HG02623 (cell line): ENCODE measurements around the gene KPNA6.

Experiments used
- ATAC-seq: cut with Tn5 transposase; IDR thresholded peaks from one replicate; pipeline ENCODE4 v1.9.1; 2021; ENCODE audit warnings: moderate library complexity; ENCODE audit not compliant: unreplicated experiment

KPNA6 gene

DNA sequence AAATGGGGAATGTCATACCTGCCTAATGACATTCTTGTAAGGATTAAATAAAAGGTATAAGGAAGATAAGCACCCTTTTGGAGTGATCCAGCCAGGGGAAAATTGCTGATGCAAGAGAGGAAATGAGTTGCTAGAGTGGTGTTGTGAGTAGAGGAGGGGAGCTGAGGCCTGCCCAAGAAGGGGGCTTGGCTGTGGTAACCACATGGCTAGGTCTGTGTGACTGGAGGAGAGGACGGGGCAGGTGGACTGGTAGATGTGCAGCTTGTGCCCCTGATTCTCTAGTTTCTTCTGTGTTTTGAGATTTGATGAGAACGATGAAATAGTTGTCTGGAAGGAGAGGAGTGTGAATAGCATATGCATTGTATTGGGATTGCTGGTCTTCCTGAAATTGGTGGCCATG is 78.2 kb downstream of the KPNA6 start:
- no peak for ATAC-seq

DNA sequence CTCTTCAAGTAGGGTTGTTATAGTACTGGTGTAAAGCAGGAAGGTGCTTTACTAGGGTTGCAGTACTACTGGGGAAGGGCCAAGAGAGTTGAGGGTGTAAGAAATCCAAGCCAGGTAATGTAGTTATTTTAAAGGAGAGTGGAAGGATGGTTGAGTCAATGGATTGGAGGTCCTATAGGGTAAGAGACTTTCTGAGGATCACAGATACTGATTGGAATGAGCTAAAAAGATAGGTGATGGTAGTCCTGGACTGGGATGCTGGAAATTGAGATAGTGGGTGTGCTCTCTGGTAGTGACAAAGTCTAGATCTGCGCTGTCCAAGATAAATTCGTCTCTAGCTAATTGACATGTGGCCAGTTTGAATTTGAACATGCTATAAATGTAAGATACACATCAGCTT is 78.6 kb downstream of the KPNA6 start:
- no peak for ATAC-seq

DNA sequence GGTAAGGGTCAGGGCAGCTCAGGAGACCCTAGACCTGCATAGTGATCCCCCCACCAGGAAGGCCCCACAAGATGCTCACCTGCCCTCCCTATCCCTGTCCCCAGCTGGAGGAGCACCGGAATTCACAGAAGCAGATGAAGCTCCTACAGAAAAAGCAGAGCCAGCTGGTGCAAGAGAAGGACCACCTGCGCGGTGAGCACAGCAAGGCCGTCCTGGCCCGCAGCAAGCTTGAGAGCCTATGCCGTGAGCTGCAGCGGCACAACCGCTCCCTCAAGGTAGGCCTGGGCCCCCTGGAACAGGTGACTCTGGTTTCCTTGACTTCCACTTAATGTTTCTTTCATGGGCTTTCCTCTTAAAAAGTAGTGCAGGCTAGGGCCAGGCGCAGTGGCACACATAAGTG is 80.0 kb downstream of the KPNA6 start:
- no peak for ATAC-seq

DNA sequence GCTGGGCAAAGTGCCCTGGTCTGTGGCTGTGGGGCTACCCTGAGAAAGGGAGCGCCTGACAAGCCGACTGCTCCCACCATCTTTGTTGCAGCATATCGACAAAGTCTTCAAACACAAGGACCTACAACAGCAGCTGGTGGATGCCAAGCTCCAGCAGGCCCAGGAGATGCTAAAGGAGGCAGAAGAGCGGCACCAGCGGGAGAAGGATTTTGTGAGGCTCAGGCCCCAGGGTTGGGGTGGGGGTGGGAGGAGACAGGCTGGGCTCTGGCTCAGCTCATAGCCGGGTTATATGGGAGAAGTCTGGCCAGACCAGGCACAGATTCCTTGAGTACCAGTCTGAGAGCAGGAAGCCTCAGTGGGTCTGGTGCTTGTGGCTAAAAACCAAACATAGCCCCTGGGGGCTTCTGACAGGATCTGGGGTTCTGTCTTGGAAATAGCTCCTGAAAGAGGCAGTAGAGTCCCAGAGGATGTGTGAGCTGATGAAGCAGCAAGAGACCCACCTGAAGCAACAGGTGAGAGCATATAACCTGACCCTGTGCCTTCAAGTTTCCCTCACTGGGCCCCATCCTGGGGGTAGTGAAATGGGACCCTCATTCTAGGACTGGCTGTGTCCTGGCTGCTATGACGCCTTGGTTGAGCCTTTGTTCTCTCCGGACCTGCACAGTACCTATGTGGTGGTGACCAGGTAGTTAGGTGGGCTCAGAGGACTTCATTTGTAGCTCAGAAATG is 84.5 kb downstream of the KPNA6 start:
- no peak for ATAC-seq

DNA sequence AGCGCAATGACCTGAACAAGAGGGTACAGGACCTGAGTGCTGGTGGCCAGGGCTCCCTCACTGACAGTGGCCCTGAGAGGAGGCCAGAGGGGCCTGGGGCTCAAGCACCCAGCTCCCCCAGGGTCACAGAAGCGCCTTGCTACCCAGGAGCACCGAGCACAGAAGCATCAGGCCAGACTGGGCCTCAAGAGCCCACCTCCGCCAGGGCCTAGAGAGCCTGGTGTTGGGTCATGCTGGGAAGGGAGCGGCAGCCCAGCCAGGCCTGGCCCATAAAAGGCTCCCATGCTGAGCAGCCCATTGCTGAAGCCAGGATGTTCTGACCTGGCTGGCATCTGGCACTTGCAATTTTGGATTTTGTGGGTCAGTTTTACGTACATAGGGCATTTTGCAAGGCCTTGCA is 87.1 kb downstream of the KPNA6 start:
- no peak for ATAC-seq

DNA sequence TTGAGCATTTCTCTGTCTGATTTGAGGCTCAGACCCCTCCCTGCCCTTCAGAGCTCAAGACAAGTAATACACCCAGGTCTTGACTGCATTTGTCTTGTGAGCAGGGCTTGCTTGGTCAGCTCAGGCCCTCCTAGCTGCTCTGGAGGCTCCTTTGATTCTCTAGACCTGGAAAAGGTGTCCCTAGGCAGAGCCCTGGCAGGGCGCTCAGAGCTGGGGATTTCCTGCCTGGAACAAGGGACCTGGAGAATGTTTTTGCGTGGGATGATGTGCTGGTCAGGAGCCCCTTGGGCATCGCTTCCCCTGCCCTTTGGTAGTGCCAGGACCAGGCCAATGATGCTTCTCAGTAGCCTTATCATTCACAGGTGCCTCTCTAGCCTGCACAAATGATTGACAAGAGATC is 87.7 kb downstream of the KPNA6 start:
- no peak for ATAC-seq

DNA sequence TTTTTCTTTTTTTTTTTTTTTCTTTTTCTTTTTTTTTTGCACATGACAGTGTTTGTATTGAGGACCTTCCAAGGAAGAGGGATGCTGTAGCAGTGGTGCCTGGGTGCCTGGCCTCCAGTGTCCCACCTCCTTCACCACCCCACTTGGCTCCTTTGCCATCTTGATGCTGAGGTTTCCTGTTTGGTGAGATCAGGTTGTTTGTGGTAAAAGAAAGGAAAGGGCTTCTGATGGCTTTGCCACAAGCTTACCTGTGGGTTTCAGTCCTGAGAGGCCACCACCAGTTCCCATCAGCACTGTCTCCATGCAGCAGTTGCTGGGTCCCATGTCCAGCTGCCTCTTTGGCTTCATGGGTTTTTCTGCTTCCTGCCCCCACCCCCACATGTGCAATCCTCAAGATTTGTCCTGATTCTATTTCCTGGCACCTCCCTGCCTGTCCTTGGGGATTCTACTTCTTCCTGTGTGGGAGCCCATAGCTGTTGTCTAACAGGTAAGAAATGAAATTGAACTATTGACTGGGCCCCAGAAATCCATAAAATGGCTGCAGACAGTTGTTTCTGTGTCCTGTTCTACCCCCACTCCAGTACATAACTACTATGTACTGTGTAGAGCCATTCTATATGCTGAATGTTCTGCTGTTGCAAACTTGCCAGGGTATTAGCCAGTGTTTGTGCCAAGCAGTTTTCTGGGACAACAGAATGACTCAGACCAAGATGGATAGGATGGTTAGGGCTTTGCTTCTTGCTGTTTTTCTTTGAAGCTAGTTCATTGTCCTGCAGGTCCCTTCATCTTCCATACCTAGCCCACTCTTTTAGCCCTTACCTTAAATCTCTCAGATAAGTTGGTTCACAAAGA is 88.3 kb downstream of the KPNA6 start:
- ATAC-seq = no peak

DNA sequence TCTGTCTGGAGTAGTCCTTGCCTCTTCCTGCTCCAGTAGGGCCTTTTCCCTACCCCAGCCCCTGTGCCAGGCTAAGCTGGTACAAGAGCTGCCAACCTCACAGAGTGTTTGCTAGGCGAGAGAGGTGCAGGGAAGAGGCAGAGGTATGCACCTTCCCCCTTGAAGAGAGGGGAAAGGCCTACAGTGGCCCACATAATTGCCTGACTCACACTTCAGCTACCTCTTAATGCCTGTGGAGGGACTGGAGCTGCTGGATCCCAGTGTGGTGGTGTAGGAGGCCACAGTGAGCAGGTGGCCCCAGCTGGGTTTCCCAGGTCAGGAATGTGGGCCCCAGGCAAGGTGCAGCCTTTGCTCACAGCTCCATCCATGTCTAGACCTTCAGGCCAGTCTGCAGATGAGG is 89.2 kb downstream of the KPNA6 start:
- no peak for ATAC-seq

DNA sequence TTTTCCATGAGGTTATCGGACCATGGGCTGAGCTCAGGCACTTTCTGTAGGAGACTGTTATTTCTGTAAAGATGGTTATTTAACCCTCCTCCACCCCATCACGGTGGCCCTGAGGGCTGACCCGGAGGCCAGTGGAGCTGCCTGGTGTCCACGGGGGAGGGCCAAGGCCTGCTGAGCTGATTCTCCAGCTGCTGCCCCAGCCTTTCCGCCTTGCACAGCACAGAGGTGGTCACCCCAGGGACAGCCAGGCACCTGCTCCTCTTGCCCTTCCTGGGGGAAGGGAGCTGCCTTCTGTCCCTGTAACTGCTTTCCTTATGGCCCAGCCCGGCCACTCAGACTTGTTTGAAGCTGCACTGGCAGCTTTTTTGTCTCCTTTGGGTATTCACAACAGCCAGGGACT is 90.0 kb downstream of the KPNA6 start:
- ATAC-seq = no peak

DNA sequence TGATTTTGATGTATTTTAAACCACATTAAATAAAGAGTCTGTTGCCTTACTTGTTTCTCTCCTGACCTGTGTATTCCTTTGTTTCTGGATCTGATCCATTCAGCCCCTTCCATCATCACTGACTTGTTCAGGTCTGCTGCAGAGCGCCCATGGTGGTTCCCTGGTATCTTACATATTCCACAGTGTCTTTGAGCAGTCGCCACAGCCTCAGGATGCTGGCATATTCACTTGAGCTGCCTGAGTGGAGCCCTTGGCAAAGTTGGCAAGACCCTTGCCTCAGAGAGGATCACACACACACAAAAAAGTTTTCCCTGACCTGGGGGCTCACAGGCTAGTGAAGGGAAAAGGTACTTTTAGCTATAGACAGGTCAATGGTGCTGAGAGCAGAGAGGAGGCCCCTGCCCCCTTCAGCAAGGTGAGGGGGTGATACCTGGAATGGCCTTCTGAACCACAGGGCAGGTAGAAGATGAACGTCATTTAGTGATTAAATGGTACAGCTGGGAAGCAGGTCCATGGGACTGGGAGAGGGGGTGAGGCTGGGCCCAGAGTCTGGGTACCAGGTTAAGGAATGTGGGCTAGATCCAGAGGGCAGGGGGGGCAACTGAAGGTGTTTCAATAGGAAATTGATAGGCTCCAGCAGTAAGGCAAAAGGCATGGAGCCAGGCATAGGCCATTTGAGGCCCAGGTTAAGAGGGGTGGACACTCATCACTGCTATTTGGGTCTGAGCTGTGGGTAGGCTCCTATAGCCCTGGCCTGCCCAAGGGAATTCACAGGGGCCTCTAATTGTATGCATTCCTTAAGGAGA is 90.6 kb downstream of the KPNA6 start:
- no peak for ATAC-seq

DNA sequence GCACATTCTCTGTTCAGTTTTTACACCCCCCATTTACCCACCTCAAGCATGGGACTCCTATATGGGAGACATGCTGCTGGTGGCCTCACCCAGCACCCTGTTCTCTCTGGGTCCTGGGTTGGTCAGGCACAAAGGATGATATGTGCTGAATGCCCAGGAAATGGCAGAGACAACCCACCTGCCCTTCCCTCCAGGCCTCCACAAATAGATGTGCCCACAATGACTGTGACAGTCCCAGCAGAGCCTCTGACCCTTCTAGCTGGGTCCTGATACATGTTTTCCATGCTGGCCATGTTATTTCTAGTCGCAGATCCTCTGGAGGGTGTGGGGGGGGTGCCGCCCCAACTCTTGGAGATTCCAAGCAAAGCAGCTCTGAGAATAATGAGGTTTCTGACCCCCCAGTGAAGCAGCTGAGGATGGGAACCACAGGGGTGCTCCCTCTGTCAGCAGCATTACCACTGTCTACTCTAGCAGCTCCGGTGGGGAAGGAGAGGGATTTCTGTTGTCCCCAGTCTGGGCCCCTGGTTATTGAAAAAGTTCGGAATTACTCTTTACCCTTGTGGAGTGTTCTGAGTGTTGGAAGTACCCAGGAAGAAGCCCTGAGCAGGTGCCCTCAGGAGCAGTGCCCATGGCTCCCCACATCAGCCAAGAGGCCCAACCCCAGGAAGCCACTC is 91.3 kb downstream of the KPNA6 start:
- ATAC-seq = no peak

DNA sequence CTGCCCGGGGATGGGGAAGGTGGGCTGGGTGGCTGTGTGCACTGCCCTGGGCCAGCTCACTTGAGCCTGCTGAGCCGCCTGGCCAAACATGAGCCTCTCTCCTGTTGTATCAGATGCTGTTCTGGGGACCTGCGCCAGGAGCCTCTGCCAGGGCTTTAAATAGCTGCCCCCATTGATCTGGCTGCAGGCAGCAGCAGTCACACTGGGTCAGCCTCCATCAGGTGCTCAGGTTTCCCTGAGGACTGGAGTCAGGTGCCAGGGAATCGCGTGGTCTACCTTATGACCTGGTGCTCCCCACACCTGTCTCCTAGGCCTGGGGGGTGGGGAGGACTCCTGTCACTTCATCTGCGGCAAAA is 91.8 kb downstream of the KPNA6 start:
- no peak for ATAC-seq

DNA sequence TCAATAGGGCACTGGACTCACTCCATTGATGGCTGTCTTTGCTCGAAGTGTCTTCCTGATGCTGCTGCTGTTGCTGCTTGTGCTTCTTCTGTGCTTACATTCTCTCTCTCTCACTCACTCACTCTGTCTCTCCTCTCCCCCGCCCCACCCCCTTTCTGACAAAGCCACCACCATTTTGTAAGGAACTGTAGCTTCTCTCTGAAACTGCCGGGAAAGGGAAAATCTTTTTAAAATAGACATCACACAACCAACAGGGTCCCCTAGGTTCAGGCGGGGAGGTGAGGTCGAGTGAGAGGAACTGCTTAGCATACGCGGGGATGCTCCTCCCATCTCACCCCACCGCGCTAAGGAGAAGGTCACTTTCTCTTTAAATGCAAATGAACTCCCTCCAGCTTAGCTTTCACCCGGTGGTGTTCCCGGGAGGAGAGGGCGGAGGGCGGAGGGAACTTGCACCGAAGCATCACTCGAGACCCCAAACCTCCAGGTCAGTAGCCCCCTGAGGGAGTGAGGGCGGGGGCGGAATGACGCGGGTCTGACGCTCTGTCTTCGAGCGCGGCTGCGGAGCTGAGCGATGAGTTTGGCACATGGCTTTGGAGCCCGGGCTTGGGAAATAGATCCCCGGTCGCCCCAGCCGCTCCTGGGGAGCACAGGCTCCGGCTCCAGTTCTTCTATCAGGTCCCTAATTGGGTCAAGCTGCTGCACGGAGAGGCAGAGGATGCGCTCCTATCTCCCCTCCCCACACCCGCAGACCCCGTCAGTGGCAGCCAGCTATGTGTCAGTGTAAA is 92.6 kb downstream of the KPNA6 start, which contains the start of gene CCDC28B:
Gene CCDC28B, plus strand, starts transcription at position 370 of the 785 bp plus-strand sequence. CDS start 1,341 bp downstream, outside the sequence.
- no peak for ATAC-seq

DNA sequence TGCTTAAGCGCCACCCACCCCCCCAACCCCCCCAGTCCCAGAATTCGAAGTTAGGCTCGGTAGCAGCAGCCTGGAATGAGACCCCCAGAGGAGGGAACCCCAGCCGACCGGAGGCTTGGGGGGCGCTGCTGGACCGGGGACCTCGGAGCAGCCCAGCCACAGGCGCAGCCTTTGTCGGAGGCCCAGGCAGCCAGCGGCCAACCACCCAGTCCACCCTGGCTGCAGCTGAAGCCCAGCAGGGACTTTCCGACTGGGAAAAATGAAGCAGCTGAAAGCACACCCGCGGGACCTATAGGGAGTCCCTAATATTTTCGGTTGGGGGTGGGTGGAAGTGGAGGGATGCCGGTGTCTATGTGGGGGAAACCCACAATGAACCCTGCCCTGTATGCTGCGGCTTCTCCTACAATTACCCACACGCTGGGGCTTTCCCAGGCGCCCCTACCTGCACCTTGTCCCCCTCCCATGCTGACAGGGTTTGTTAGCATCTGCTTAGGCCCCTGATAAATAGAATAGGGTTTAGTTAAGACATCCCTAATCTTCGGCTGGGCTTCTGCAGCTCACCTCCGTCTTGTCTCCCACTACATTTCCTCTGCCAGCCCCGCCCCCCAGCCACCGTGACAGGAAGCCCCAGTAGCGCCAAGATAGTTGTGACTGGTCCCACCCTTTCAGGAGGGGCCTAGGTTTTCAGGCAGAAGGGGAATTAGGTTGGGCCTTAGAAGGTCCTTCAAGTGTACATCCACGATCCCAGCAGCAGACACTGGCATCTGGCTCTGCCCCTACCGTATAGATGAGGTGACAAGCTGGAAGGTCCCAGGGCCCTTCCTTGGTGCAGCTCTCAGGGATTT is 93.4 kb downstream of the KPNA6 start:
- ATAC-seq = no peak

DNA sequence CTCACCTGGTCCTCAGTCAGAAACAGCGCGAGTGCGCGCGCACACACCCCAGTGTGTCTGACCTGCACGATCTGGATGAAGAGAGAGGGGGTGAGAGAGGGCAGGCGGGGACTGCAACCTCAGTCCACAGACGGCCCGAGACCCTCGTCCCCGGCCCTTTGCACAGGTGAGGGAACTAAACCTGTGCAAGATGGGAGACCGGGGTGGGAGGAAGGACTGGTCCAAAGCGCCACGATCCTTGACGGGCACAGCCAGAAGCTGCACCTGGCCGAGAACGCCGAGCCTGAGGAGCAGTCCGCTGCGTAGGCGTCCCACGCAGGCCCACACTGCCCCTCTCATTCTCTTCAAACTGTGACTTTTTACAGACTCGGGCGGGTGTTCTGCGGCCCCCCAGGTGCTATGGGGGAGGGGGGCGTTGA is 97.1 kb downstream of the KPNA6 start:
- no peak for ATAC-seq

DNA sequence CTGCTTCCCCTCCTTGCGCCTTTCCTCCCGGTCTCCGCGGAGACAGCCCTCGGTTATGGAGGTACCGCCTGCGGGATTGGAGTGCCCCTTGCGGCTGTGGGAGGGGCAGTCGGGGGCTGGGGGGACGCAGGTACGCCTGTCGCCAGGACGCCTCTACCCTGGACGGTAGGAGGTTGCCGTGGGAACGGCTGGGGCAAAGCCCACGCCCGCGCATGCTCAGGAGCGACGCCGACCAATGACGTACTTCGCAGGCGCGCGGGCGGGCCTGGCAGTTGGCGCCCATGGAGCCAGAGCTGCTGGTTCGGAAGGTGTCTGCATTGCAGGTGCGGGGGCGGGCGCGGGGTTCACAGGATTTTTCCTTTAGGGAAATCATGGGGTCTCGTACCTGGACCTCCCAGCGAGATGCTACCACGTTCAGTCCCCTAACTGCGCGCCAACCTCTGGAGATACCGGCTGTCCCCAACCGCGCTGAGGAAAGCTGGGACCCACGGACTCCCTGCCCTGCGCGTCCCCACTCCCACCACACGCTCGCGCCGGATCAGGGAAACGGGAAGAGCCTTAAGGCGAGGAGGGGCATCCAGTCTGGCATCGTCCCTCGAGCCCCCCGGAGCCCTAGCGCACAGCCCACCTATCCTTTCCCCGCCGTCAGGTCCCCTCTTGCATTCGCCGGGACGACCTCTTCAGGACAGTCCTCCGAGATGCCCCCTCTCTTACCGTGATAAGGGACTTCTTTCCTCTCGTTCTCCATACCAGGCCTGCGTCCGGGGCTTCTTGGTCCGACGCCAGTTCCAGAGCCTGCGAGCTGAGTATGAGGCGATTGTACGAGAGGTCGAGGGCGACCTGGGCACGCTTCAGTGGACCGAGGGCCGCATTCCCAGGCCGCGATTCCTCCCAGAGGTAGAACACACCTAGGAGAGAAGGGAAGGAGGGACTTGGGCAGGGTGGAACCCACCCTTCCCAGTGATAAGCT is 97.8 kb downstream of the KPNA6 start, which contains the start of gene IQCC:
Gene IQCC, plus strand, starts transcription at position 271 of the 970 bp plus-strand sequence. Its CDS starts 11 bp downstream, at position 282.
- peak; percentile 54 for ATAC-seq

DNA sequence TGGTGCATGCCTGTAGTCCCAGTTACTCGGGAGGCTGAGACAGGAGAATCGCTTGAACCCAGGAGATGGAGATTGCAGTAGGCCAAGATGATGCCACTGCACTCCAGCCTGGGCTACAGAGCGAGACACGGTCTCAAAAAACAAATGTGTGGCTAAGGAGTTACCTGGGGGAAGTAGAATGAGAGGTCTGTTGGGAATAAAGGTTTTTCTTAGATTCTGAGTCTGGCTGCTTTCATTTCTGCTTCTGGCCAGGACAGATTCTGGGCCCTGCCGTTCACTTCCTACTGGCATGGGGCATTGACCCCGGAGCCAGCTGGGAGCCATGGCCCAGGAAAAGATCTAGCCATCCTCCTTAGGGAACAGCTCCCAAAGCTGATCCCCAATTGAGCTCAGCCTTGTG is 100.6 kb downstream of the KPNA6 start:
- ATAC-seq = no peak

DNA sequence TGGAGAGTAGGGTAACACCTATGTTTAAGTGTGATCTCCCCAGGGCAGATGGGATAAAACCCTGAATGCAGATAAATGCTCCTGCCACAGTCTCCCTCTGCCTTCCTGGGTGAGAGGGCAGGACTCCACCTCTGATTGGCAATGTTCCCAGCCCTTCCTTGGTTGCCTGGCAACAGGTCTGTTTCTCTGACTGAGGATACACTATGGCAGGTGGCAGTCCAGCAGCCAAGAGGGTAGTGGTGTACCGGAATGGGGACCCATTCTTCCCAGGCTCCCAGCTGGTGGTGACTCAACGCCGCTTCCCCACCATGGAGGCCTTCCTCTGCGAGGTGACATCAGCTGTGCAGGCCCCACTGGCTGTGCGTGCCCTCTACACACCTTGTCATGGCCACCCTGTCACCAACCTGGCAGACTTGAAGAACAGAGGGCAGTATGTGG is 101.1 kb downstream of the KPNA6 start, which contains the start of gene DCDC2B:
Gene DCDC2B, plus strand, starts transcription at position 199 of the 438 bp plus-strand sequence. Its CDS starts 5 bp downstream, at position 204.
- no peak for ATAC-seq
